K562 (cell line): Measurements from ENCODE around the gene PRUNE1. TPM values are rescaled to one million over a fixed set of nuclear protein-coding genes. Genes with fewer than 3 reads are reported as not detected.

Experiments
- ATAC-seq: fragments of 200-7000 bp; cut with Tn5 transposase; 3 replicates; pipeline ENCODE4 v1.9.1; 2020; ENCODE audit warnings: moderate library complexity
- BruUV-seq: library from RNA; stranded (reverse); fragments of 400-500 nt; replicated peaks from 2 replicates; lab custom pipeline; 2021; lab: Mats Ljungman, UMichigan
- CTCF ChIA-PET: fragments of 300-600 bp; formaldehyde crosslinking; extraction: SDS; loops from one replicate; lab custom pipeline; 2021; ENCODE audit warnings: low intra/inter-chr PET ratio; lab: Yijun Ruan, JAX
- POLR2A ChIA-PET: fragments of 300-600, 350-650 bp; sonication (Branson Sonifier 250); formaldehyde crosslinking; extraction: SDS; loops from one replicate; lab custom pipeline; 2021; ENCODE audit warnings: antibody characterized with exemption, inconsistent platforms; lab: Yijun Ruan, JAX
- DNase-seq, 4 experiments: peaks; one replicate each; pipeline versions ENCODE4 v3.0.0 to v3.0.0-alpha.2; 2011 to 2018; ENCODE audit warnings: low spot score in 3 of 4, mixed read lengths in 3 of 4; ENCODE audit errors: extremely low read depth in 1 of 4
- FAIRE-seq: peaks from 2 replicates; lab custom pipeline; 2011; peaks lifted over from hg19 to GRCh38; lab: Jason Lieb, UNC
- H2AFZ ChIP-seq: 2 replicates; pipeline ENCODE4 v1.6.0; 2011; ENCODE audit warnings: low read depth, low read length, control low read depth, inconsistent platforms
- H3K27ac ChIP-seq: fragments of 200-600 bp; 3 replicates; pipeline ENCODE4 v1.8.0; 2011; ENCODE audit warnings: low read depth, mild to moderate bottlenecking, control low read depth, inconsistent platforms, low read length, moderate library complexity, mixed read lengths; ENCODE audit errors: extremely low read depth
- H3K27me3 ChIP-seq, 2 experiments: fragments of 300-600 bp in 1 of 2; 2 replicates in 1 of 2; 3 replicates in 1 of 2; pipeline versions ENCODE4 v1.6.0 to v1.8.0; 2011; ENCODE audit warnings: inconsistent platforms in 2 of 2, low read length in 2 of 2, mild to moderate bottlenecking in 1 of 2, mixed read lengths in 1 of 2, moderate library complexity in 1 of 2; ENCODE audit not compliant: control insufficient read depth in 2 of 2, insufficient read depth in 2 of 2
- H3K36me3 ChIP-seq: fragments of 300-600 bp; 3 replicates; pipeline ENCODE4 v1.8.0; 2011; ENCODE audit warnings: mild to moderate bottlenecking, low read length, inconsistent platforms; ENCODE audit not compliant: control insufficient read depth, insufficient read depth
- H3K4me1 ChIP-seq, 2 experiments: fragments of 200-600 bp in 1 of 2; replicated peaks in 1 of 2; 2 replicates in 1 of 2; 3 replicates in 1 of 2; pipeline versions ENCODE4 v1.5.1 to v1.8.0; 2011; ENCODE audit warnings: inconsistent platforms in 2 of 2, low read length in 2 of 2, mild to moderate bottlenecking in 1 of 2, mixed read lengths in 1 of 2, moderate library complexity in 1 of 2; ENCODE audit not compliant: control insufficient read depth in 2 of 2, insufficient read depth in 2 of 2
- H3K4me2 ChIP-seq: 2 replicates; pipeline ENCODE4 v1.6.1; 2011; ENCODE audit warnings: low read length, control low read depth, inconsistent platforms, mixed read lengths; ENCODE audit not compliant: insufficient read depth
- H3K4me3 ChIP-seq: fragments of 200-600 bp; sonication (generic), shearing (Covaris generic); 2 replicates; pipeline ENCODE4 v1.5.1; 2016; ENCODE audit warnings: control low read depth, inconsistent platforms
- H3K79me2 ChIP-seq: fragments of 200-600 bp; 3 replicates; pipeline ENCODE4 v1.8.0; 2011; ENCODE audit warnings: low read length, inconsistent platforms; ENCODE audit not compliant: control insufficient read depth, insufficient read depth
- H3K9ac ChIP-seq, 2 experiments: 2 replicates each; pipeline versions ENCODE4 v1.6.0 to v1.6.1; 2011; ENCODE audit warnings: low read depth in 2 of 2, low read length in 2 of 2, control low read depth in 1 of 2, inconsistent platforms in 1 of 2, mild to moderate bottlenecking in 1 of 2, mixed read lengths in 1 of 2; ENCODE audit not compliant: insufficient read depth in 1 of 2
- H3K9me1 ChIP-seq: one replicate; pipeline ENCODE4 v1.6.0; 2011; ENCODE audit warnings: inconsistent platforms, mild to moderate bottlenecking, low read length, moderate library complexity; ENCODE audit not compliant: control insufficient read depth, insufficient read depth
- H3K9me3 ChIP-seq: replicated peaks from 2 replicates; pipeline ENCODE4 v1.5.1; 2011; ENCODE audit warnings: low read depth, low read length, inconsistent platforms; ENCODE audit not compliant: control insufficient read depth, insufficient read depth
- H4K20me1 ChIP-seq: replicated peaks from 2 replicates; pipeline ENCODE4 v1.6.1; 2011; ENCODE audit warnings: low read length, inconsistent platforms, mixed read lengths; ENCODE audit not compliant: control insufficient read depth, insufficient read depth
- NEUROD1 ChIP-seq: fragments of 150-350 bp; IDR thresholded peaks from 2 replicates; pipeline ENCODE4 v1.6.1; 2014; ENCODE audit warnings: borderline replicate concordance, low read length, low read depth; ENCODE audit not compliant: partially characterized antibody
- RAD21 ChIP-seq, 2 experiments: fragments of 250-450 bp in 1 of 2; fragments of 450-650 bp in 1 of 2; sonication (Bioruptor Pico) in 1 of 2; formaldehyde crosslinking in 1 of 2; IDR thresholded peaks in 1 of 2; conservative IDR thresholded peaks in 1 of 2; 2 replicates each; pipeline versions ENCODE4 v1.4.0 to v1.8.0; 2020 to 2022; ENCODE audit warnings: mild to moderate bottlenecking in 2 of 2, moderate library complexity in 1 of 2
- RBM25 ChIP-seq: fragments of 200-400 bp; formaldehyde crosslinking; IDR thresholded peaks from 2 replicates; pipeline ENCODE4 v1.6.1; 2018; ENCODE audit warnings: low read length, low read depth, moderate library complexity; ENCODE audit not compliant: severe bottlenecking
- SAFB2 ChIP-seq: fragments of 200-400 bp; formaldehyde crosslinking; IDR thresholded peaks from 2 replicates; pipeline ENCODE4 v1.6.1; 2018; ENCODE audit warnings: borderline replicate concordance, low read length, low read depth, moderate library complexity; ENCODE audit not compliant: severe bottlenecking
- WGBS: fragments of 100-300 bp; shearing (Covaris generic); methylation state at CpG from one replicate; pipeline ENCODE4 v1.1.6; 2016; ENCODE audit warnings: low coverage, mixed read lengths; ENCODE audit not compliant: insufficient coverage; ENCODE audit errors: missing lambda C conversion rate; 5-methylcytosine and 5-hydroxymethylcytosine counted together
- in situ Hi-C: fragments of 300-500 bp; cut with MboI; formaldehyde crosslinking; loops from 4 replicates; pipeline ENCODE4 v1.15.0; 2018; ENCODE audit warnings: inconsistent platforms, mixed read lengths
- intact Hi-C: fragments of 100-400 bp; cut with micrococcal nuclease; formaldehyde crosslinking; loops from 2 replicates; pipeline ENCODE4 v1.14.2; 2022
- polyA plus RNA-seq, 8 experiments: library from polyadenylated mRNA; depleted of rRNA in 4 of 8; stranded (reverse) in 5 of 8; unstranded in 3 of 8; fragments of >200 nt; fragmentation: Nextera tagmentation in 2 of 8; fragmentation: Illumina TruSeq in 1 of 8; extraction: Ambion mirVana in 2 of 8; extraction: Trizol in 1 of 8; gene quantifications; 2 replicates each; pipeline versions ENCODE4 v1.2.1 to v1.2.3, GENCODE V29; 2011 to 2014; ENCODE audit warnings: inconsistent platforms in 1 of 8, missing spikeins in 1 of 8
- total RNA-seq, 7 experiments: library from RNA; depleted of rRNA in 6 of 7; stranded (reverse); fragments of >200 nt in 6 of 7; fragmentation: Illumina TruSeq in 2 of 7; extraction: Trizol in 2 of 7; gene quantifications; 2 replicates each; pipeline versions ENCODE4 v1.2.1 to v1.2.3, GENCODE V29; 2011 to 2021; ENCODE audit warnings: low replicate concordance in 1 of 7
- TF ChIP-seq, protein P1 (sequence below): sonication (generic); formaldehyde crosslinking; IDR thresholded peaks from 2 replicates; pipeline ENCODE4 v1.8.0; 2022; ENCODE audit warnings: missing genetic modification reagents, mild to moderate bottlenecking, moderate library complexity, borderline replicate concordance
- TF ChIP-seq, protein P2 (sequence below): fragments of 450-650 bp; formaldehyde crosslinking; IDR thresholded peaks from 2 replicates; pipeline ENCODE4 v1.4.0; 2020; ENCODE audit warnings: mild to moderate bottlenecking, moderate library complexity
- TF ChIP-seq, protein P3 (sequence below): sonication (generic); formaldehyde crosslinking; IDR thresholded peaks from 2 replicates; pipeline ENCODE4 v1.8.0; 2022; ENCODE audit warnings: mild to moderate bottlenecking, missing genetic modification reagents

Gene PRUNE1
- total and polyA plus RNA-seq, 9 of the 15 experiments (the other 6 are each of a cell fraction or from before 2014, with no cell fraction given): 16.7 to 48.3 (median 26.2) TPM

DNA sequence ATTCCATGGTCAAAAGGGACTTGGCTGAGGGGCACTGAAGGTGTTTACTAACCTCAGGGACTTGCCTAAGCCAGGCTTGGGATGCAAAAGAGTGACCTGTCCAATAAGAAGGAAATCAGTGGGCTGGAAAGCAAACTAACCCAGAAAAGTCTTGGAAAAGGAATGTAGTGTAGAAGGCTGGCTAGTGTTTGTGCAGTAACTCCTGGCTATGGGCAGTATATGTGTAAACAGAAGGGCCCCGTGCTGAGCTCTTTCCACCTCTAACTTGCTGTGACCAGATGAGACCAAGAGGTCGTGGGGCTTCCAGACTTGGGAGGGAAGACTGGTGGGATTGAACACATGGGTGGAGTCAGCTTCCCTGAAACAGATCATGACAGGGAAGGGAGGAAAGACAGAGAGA is 5.6 kb upstream of the PRUNE1 start:
- BruUV-seq: no TSS peak
- TF ChIP-seq RBM25 (no peak), NEUROD1 (no peak), RAD21 (CRISPR knock-in tag; conservative IDR thresholded peaks at IDR 0.05 in 1 of 2, IDR thresholded peaks at IDR 0.05 in 1 of 2) (no peak), SAFB2 (no peak)
- TF ChIP-seq, protein P1, sequence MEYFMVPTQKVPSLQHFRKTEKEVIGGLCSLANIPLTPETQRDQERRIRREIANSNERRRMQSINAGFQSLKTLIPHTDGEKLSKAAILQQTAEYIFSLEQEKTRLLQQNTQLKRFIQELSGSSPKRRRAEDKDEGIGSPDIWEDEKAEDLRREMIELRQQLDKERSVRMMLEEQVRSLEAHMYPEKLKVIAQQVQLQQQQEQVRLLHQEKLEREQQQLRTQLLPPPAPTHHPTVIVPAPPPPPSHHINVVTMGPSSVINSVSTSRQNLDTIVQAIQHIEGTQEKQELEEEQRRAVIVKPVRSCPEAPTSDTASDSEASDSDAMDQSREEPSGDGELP (CRISPR knock-in tag): no peak
- TF ChIP-seq, protein P2, sequence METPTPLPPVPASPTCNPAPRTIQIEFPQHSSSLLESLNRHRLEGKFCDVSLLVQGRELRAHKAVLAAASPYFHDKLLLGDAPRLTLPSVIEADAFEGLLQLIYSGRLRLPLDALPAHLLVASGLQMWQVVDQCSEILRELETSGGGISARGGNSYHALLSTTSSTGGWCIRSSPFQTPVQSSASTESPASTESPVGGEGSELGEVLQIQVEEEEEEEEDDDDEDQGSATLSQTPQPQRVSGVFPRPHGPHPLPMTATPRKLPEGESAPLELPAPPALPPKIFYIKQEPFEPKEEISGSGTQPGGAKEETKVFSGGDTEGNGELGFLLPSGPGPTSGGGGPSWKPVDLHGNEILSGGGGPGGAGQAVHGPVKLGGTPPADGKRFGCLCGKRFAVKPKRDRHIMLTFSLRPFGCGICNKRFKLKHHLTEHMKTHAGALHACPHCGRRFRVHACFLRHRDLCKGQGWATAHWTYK: no peak
- TF ChIP-seq, protein P3, sequence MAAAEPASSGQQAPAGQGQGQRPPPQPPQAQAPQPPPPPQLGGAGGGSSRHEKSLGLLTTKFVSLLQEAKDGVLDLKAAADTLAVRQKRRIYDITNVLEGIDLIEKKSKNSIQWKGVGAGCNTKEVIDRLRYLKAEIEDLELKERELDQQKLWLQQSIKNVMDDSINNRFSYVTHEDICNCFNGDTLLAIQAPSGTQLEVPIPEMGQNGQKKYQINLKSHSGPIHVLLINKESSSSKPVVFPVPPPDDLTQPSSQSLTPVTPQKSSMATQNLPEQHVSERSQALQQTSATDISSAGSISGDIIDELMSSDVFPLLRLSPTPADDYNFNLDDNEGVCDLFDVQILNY: no peak
- peak overlapping the region in 1 of 2 experiments; percentile 69; a peak in 1 of 4 replicates for H3K9ac ChIP-seq
- peaks cover 7% of the 10 kb centered on the region; the same call in 2 of the 3 replicates for H3K36me3 ChIP-seq
- no peak overlapping the region for H3K4me2 ChIP-seq
- no peak overlapping the region for H2AFZ ChIP-seq
- intact Hi-C loops (no loop called here), in situ Hi-C loops (no loop called here)
- peaks cover 9% of the 10 kb centered on the region; the same call in 1 of the 3 replicates for H3K79me2 ChIP-seq
- H3K27ac ChIP-seq: peak overlapping the region; percentile 14; the same call in 1 of the 3 replicates
- POLR2A ChIA-PET: interaction anchor here (0.7 to 2.0 kb wide), 2 partner anchors 25 to 119 kb away, joined by 3 to 6 read pairs; no protein-coding TSS in a partner anchor
- H3K9me1 ChIP-seq: no peaks in the 10 kb centered on the region
- H3K9me3 ChIP-seq: no peaks in the 10 kb centered on the region
- ATAC-seq (no peak), DNase-seq (no peak), FAIRE-seq (no peak)
- no peaks in the 10 kb centered on the region for H3K27me3 ChIP-seq
- peaks cover 51 to 64% of the 10 kb centered on the region in 2 experiments for H3K4me1 ChIP-seq
- 17% methylated on average over 2 of the region's 2 CpGs for WGBS
- no peaks in the 10 kb centered on the region for H4K20me1 ChIP-seq
- no peak overlapping the region for H3K4me3 ChIP-seq
- CTCF ChIA-PET: no interaction called here
